IPS-11a (cell line): Measurements from ENCODE around the gene SLC39A13.
A peak's percentile ranks its signal among the peaks of the same experiment; 100 is the strongest.

Experiments
- H3K4me3 ChIP-seq: one replicate; pipeline ENCODE4 v1.5.1; 2013; ENCODE audit warnings: low read depth, low read length, control low read depth

SLC39A13 gene

GRCh38 chr11:47426062-47426956 lies 17.9 kb downstream of the SLC39A13 start, which contains the start of gene PSMC3:
TSS of gene PSMC3 (minus strand) at chr11:47426439. CDS start at chr11:47426279, 160 bp downstream.
- H3K4me3 ChIP-seq = peak within 1 kb of the TSS; percentile 86

- H3K4me3 ChIP-seq = no peak overlapping the region
These were observed 22.1 kb downstream of the SLC39A13 start for GRCh38 chr11:47430524-47430923.

- no peak overlapping the region for H3K4me3 ChIP-seq
These were observed 23.1 kb downstream of the SLC39A13 start for GRCh38 chr11:47431356-47432083.

- H3K4me3 ChIP-seq = no peak overlapping the region
These were observed 24.8 kb downstream of the SLC39A13 start for GRCh38 chr11:47433157-47433556.

GRCh38 chr11:47434011-47434786 lies 25.8 kb downstream of the SLC39A13 start:
- no peak overlapping the region for H3K4me3 ChIP-seq

GRCh38 chr11:47435687-47436086 lies 27.3 kb downstream of the SLC39A13 start:
- H3K4me3 ChIP-seq = no peak overlapping the region

GRCh38 chr11:47436726-47437125 lies 28.3 kb downstream of the SLC39A13 start:
- no peak overlapping the region for H3K4me3 ChIP-seq

- H3K4me3 ChIP-seq = no peak overlapping the region
These were observed 28.9 kb downstream of the SLC39A13 start for GRCh38 chr11:47437218-47437745.

- no peak overlapping the region for H3K4me3 ChIP-seq
These were observed 29.5 kb downstream of the SLC39A13 start for GRCh38 chr11:47437746-47438418.

- H3K4me3 ChIP-seq = no peak overlapping the region
These were observed 30.3 kb downstream of the SLC39A13 start for GRCh38 chr11:47438721-47439120.

- no peak overlapping the region for H3K4me3 ChIP-seq
These were observed 31.7 kb downstream of the SLC39A13 start for GRCh38 chr11:47440054-47440476.

GRCh38 chr11:47441421-47441820 lies 33.0 kb downstream of the SLC39A13 start:
- no peak overlapping the region for H3K4me3 ChIP-seq

- H3K4me3 ChIP-seq = no peak overlapping the region
These were observed 34.1 kb downstream of the SLC39A13 start for GRCh38 chr11:47442514-47442913.

- no peak overlapping the region for H3K4me3 ChIP-seq
These were observed 34.8 kb downstream of the SLC39A13 start for GRCh38 chr11:47443028-47443700.

- no peak overlapping the region for H3K4me3 ChIP-seq
These were observed 35.4 kb downstream of the SLC39A13 start for GRCh38 chr11:47443817-47444216.

GRCh38 chr11:47445840-47446239 lies 37.5 kb downstream of the SLC39A13 start:
- H3K4me3 ChIP-seq = no peak overlapping the region

GRCh38 chr11:47446833-47447232 lies 38.4 kb downstream of the SLC39A13 start:
- no peak overlapping the region for H3K4me3 ChIP-seq

- no peak overlapping the region for H3K4me3 ChIP-seq
These were observed 39.5 kb downstream of the SLC39A13 start for GRCh38 chr11:47447906-47448305.

GRCh38 chr11:47448566-47449427 lies 40.4 kb downstream of the SLC39A13 start, which contains the start of gene RAPSN:
TSS of gene RAPSN (minus strand) at chr11:47449136. CDS start at chr11:47448964, 172 bp downstream.
- H3K4me3 ChIP-seq = no peak within 1 kb of the TSS
